Right cardiac atrium (tissue), 5 donors: Measurements from ENCODE around the gene RAB3GAP1. TPM values are rescaled to one million over a fixed set of nuclear protein-coding genes. Genes with fewer than 3 reads are reported as not detected.

Experiments
- polyA plus RNA-seq: library from polyadenylated mRNA; stranded (reverse); fragments of 200-250 nt; gene quantifications from one replicate; pipeline ENCODE4 v1.2.3, GENCODE V29; 2013
- total RNA-seq, 4 donors: library from RNA; stranded (reverse); fragmentation: NEBNext Ultra II Directional; extraction: Animal tissue kit (Norgen Biotek cat#: 25700); gene quantifications; one replicate each; pipeline ENCODE4 v1.2.1, GENCODE V29; 2021
- donor health status: healthy with polysubstance abuse.
- donor health status: DM: no; HTN: yes; CAD: no.
- donor health status: DM: no; HTN: no; CAD: no.
- donor health status: DM: no; HTN: yes; CAD: no; lungs with severe emphysema.
- donor health status: DM: yes; HTN: yes; CAD: no.

Gene RAB3GAP1
- total and polyA plus RNA-seq, 5 donors, result 24.4 to 54.5 (median 49.8) TPM

Other genes with a start within 250 kb of the RAB3GAP1 start
- not detected for gene ACMSD, start 213.7 kb upstream of the RAB3GAP1 start, total RNA-seq
- not detected for gene ACMSD, start 213.7 kb upstream of the RAB3GAP1 start, polyA plus RNA-seq
- gene CCNT2, start 133.5 kb upstream of the RAB3GAP1 start, total RNA-seq, result 10 to 100 TPM; 21.8 to 23.9 (median 22.6) TPM
- gene CCNT2, start 133.5 kb upstream of the RAB3GAP1 start, polyA plus RNA-seq, result 9.0 TPM
- not detected for gene MAP3K19, start 4.8 kb upstream of the RAB3GAP1 start, total RNA-seq
- gene MAP3K19, start 4.8 kb upstream of the RAB3GAP1 start, polyA plus RNA-seq, result not detected